Activated naive CD8-positive, alpha-beta T cell treated with anti-CD3 and anti-CD28 coated beads, Interleukin-2, amount 10 ng/mL, durations not matched to agents 7 days and 5 days (primary cell): ENCODE data around the gene ANKLE1. TPM values are rescaled to one million over a fixed set of nuclear protein-coding genes. Genes with fewer than 3 reads are reported as not detected.

Source experiments
- ATAC-seq: fragments of 150-1000 bp; cut with Tn5 transposase; one replicate; pipeline ENCODE4 v1.10.0; 2021; ENCODE audit warnings: low read depth, moderate library complexity
- POLR2A ChIA-PET: fragments of 350-600 bp; sonication (Branson Sonifier 250); formaldehyde crosslinking; loops from one replicate; lab custom pipeline; 2021; ENCODE audit warnings: antibody characterized with exemption; lab: Charles Lee
- DNase-seq: peaks from one replicate; pipeline ENCODE4 v3.0.0; 2021
- H3K27ac Mint-ChIP-seq: one replicate; pipeline ENCODE4 v1.8.0; 2022; ENCODE audit warnings: mild to moderate bottlenecking, mixed read lengths
- H3K27me3 Mint-ChIP-seq: one replicate; pipeline ENCODE4 v1.8.0; 2022; ENCODE audit warnings: mild to moderate bottlenecking, moderate library complexity, mixed read lengths
- H3K36me3 Mint-ChIP-seq: one replicate; pipeline ENCODE4 v1.8.0; 2021; ENCODE audit warnings: mild to moderate bottlenecking, mixed read lengths
- H3K4me1 Mint-ChIP-seq: one replicate; pipeline ENCODE4 v1.8.0; 2021; ENCODE audit warnings: mixed read lengths
- H3K4me3 Mint-ChIP-seq: one replicate; pipeline ENCODE4 v1.8.0; 2022; ENCODE audit warnings: mild to moderate bottlenecking, moderate library complexity, mixed read lengths
- H3K9me3 Mint-ChIP-seq: one replicate; pipeline ENCODE4 v1.8.0; 2021; ENCODE audit warnings: mixed read lengths
- total RNA-seq, 2 experiments: library from RNA; stranded (reverse); gene quantifications; one replicate each; pipeline ENCODE4 v1.2.3, GENCODE V29; 2021

Gene ANKLE1
- total RNA-seq, 2 experiments from 2014 or later, result 5.7 to 5.8 TPM

DNA sequence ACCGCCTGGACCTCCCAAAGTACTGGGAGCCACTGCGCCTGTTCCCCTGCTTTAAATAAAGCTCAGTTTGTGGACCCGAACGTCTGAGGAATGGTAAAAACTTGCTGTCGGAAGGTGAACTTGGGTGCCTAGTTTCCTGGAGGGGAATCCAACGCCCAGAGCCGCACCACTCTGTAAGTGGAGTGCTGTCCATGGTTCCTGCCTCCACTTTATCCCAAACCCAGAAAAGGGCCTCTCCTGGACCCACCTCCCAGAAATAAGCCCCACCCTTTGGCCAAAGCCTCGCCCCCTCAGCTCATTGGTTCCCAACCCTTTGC, 50.6 kb downstream of the ANKLE1 start:
- POLR2A ChIA-PET, result interaction anchor here (1.0 to 4.3 kb wide), 5 partner anchors 8 to 191 kb away, joined by 3 to 45 read pairs (median 5); partner anchors contain the start of gene DDA1
- H3K9me3 Mint-ChIP-seq, result no peaks in the 10 kb centered on the region
- ATAC-seq (no peak), DNase-seq (no peak)
- peaks cover 7% of the 10 kb centered on the region for H3K36me3 Mint-ChIP-seq
- no peak overlapping the region for H3K27ac Mint-ChIP-seq
- H3K27me3 Mint-ChIP-seq, result peaks cover 5% of the 10 kb centered on the region
- H3K4me3 Mint-ChIP-seq, result no peak overlapping the region
- H3K4me1 Mint-ChIP-seq, result peaks cover 20% of the 10 kb centered on the region

DNA sequence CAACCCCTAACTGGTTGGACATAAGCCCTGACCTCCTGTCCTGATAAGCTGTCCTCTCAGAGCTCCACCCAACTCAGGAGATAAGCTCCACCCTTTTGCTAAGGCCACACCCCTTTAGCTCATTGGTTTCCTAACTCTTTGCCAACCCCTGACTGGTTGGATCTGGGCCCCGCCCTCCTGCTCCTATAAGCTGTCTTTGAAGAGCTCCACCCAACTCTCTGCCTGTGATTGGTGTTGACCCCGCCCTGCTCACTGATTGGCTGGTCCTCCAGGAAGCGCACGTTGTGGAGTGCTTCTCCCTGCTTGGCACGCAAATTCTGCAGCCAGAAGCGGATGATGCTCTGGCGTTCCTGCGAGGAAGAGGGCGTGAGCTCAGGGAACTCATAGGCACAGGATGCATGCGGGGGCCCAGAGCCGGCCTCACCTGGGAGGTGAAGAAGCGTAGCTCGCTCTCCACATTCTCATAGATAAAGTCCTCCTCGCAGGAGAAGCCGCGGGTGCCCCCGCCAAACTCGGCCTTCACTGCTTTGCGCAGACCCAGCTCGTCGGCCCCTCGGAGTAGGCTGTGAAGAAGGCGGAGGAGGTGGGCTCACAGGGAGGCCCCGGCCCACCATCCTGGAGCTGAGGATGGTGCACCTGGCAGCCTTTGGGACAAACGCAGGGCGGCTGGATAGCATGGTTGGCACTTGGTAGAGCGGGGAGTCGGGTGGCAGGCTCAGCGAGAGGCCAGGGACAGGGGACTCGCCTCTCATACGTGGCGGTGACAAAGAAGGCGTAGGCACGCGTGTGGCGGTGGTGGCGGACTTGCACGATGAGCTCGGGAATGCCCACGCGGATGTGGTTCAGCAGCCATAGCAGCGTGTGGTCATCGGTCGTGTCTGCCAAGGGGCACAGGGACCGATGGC, 51.2 kb downstream of the ANKLE1 start:
- ATAC-seq, result no peak
- Mint-ChIP-seq H3K27ac (no peak overlapping the region), H3K4me3 (peak overlapping the region; percentile 32), H3K4me1 (peaks cover 23% of the 10 kb centered on the region), H3K27me3 (peaks cover 5% of the 10 kb centered on the region), H3K9me3 (no peaks in the 10 kb centered on the region), H3K36me3 (peaks cover 7% of the 10 kb centered on the region)
- no peak for DNase-seq
- POLR2A ChIA-PET, result interaction anchor here (0.6 to 4.3 kb wide), 14 partner anchors 9 to 471 kb away, joined by 3 to 45 read pairs (median 4); partner anchors contain the start of genes ANKLE1, BST2, CCDC194 and DDA1

DNA sequence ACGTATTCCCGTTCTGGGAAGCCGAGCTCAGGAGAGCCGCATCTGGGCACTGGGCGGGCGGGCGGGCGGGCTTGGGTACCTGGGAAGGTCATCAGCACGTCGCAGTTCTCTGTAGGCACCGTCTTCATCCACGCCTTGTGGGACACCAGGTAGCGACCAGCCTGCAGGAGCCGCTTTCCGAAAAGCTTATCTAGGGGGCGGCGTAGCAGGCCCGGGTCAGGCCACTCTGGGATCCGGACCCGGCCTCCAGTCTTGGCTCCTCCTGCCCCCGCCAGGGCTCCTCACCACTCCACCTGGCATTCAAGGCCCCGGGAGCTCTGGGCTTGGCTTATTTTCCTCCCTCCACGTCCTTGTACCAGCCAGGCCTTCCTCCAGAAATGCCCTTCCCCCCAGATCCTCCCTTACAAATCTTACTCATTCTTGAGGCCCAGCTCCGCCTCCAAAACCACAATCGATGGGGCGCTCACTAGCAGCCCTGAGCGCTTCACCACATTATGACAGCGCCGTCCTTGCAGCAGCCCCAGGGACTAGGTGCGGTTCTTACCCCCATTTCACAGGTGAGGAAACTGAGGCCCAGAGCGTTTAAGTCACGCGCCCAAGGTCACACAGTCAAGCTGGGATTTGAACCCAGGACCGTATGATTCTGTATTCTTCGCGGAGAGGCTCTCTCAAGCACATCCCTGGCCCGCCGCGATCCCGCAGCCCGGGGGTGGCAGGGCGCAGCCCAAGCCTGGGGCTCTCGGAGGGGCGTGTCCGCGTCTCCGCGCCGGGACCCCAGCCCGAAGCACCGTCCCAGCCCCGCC, 52.1 kb downstream of the ANKLE1 start:
- H3K4me1 Mint-ChIP-seq, result peaks cover 25% of the 10 kb centered on the region
- DNase-seq (peak; percentile 76), ATAC-seq (peak; percentile 21)
- H3K36me3 Mint-ChIP-seq, result peaks cover 7% of the 10 kb centered on the region
- peak overlapping the region; percentile 80 for H3K4me3 Mint-ChIP-seq
- no peaks in the 10 kb centered on the region for H3K9me3 Mint-ChIP-seq
- H3K27me3 Mint-ChIP-seq, result peaks cover 5% of the 10 kb centered on the region
- H3K27ac Mint-ChIP-seq, result peak overlapping the region; percentile 84
- POLR2A ChIA-PET, result interaction anchor here (0.6 to 4.3 kb wide), 15 partner anchors 10 to 470 kb away, joined by 3 to 45 read pairs (median 4); partner anchors contain the start of genes ANKLE1, BST2, CCDC194 and DDA1

- H3K4me3 Mint-ChIP-seq, result peak within 1 kb of the TSS; percentile 91
- ATAC-seq (peak; percentile 61), DNase-seq (peak; percentile 95)
- peaks cover 5% of the 10 kb centered on the region for H3K27me3 Mint-ChIP-seq
- peaks cover 7% of the 10 kb centered on the region for H3K36me3 Mint-ChIP-seq
- H3K9me3 Mint-ChIP-seq, result no peaks in the 10 kb centered on the region
- POLR2A ChIA-PET, result interaction anchor here (0.6 to 4.3 kb wide), 11 partner anchors 24 to 85 kb away, joined by 3 to 45 read pairs (median 4); partner anchors contain the start of genes BST2, CCDC194, DDA1 and MRPL34
- H3K27ac Mint-ChIP-seq, result peak within 1 kb of the TSS; percentile 86
- peaks cover 24% of the 10 kb centered on the region for H3K4me1 Mint-ChIP-seq
Measured at GRCh38 chr19:17334414-17335409, 53.0 kb downstream of the ANKLE1 start, which contains the start of gene ANO8. Gene ANO8 (minus strand): TSS chr19:17334855. CDS start chr19:17334670, 185 bp downstream.

- no peak for ATAC-seq
- peaks cover 4% of the 10 kb centered on the region for H3K27me3 Mint-ChIP-seq
- DNase-seq, result no peak
- no peak overlapping the region for H3K27ac Mint-ChIP-seq
- H3K4me3 Mint-ChIP-seq, result peak overlapping the region; percentile 91
- H3K9me3 Mint-ChIP-seq, result no peaks in the 10 kb centered on the region
- POLR2A ChIA-PET, result interaction anchor here (0.6 to 4.3 kb wide), 6 partner anchors 28 to 70 kb away, joined by 3 to 45 read pairs (median 4); partner anchors contain the start of genes BST2 and DDA1
- peaks cover 24% of the 10 kb centered on the region for H3K4me1 Mint-ChIP-seq
- peaks cover 7% of the 10 kb centered on the region for H3K36me3 Mint-ChIP-seq
Measured at GRCh38 chr19:17335575-17335974, 53.9 kb downstream of the ANKLE1 start.

Other genes starting within 250 kb of the ANKLE1 start
- gene HAUS8, start 206.4 kb upstream of the ANKLE1 start, total RNA-seq, result 10 to 100 TPM; 50.7 to 51.7 TPM
- 100 to 1,000 TPM; 275 to 285 TPM for gene MYO9B, start 206.1 kb upstream of the ANKLE1 start, total RNA-seq
- 10 to 100 TPM; 30.1 to 31.8 TPM for gene USE1, start 66.5 kb upstream of the ANKLE1 start, total RNA-seq
- gene OCEL1, start 55.7 kb upstream of the ANKLE1 start, total RNA-seq, result 10 to 100 TPM; 31.8 to 39.0 TPM
- 1 to 10 TPM; 2.3 to 3.0 TPM for gene NR2F6, start 36.0 kb upstream of the ANKLE1 start, total RNA-seq
- gene USHBP1, start 17.2 kb upstream of the ANKLE1 start, total RNA-seq, result not detected
- 100 to 1,000 TPM; 104 to 112 TPM for gene BABAM1, start 14.5 kb upstream of the ANKLE1 start, total RNA-seq
- 10 to 100 TPM; 12.4 to 12.9 TPM for gene ABHD8, start 21.5 kb downstream of the ANKLE1 start, total RNA-seq
- gene MRPL34, start 24.0 kb downstream of the ANKLE1 start, total RNA-seq, result 10 to 100 TPM; 88.0 to 92.8 TPM
- 10 to 100 TPM; 44.1 to 46.7 TPM for gene DDA1, start 27.7 kb downstream of the ANKLE1 start, total RNA-seq
- gene ANO8, start 53.0 kb downstream of the ANKLE1 start, total RNA-seq, result 10 to 100 TPM; 19.5 to 23.1 TPM
- gene GTPBP3, start 55.7 kb downstream of the ANKLE1 start, total RNA-seq, result 10 to 100 TPM; 41.8 to 46.7 TPM
- under 1 TPM in 1 of 2 experiments, not detected in 1; 0.68 TPM for gene PLVAP, start 95.4 kb downstream of the ANKLE1 start, total RNA-seq
- gene CCDC194, start 112.3 kb downstream of the ANKLE1 start, total RNA-seq, result 1 to 10 TPM; 4.7 to 5.4 TPM
- gene BST2, start 123.7 kb downstream of the ANKLE1 start, total RNA-seq, result 100 to 1,000 TPM; 197 to 201 TPM
- gene MVB12A, start 138.1 kb downstream of the ANKLE1 start, total RNA-seq, result 10 to 100 TPM; 34.1 to 40.3 TPM
- gene TMEM221, start 166.8 kb downstream of the ANKLE1 start, total RNA-seq, result not detected
- gene NXNL1, start 179.0 kb downstream of the ANKLE1 start, total RNA-seq, result not detected
- gene SLC27A1, start 188.6 kb downstream of the ANKLE1 start, total RNA-seq, result 1 to 10 TPM; 8.4 to 9.8 TPM
- 10 to 100 TPM; 85.4 to 90.3 TPM for gene PGLS, start 229.7 kb downstream of the ANKLE1 start, total RNA-seq